K562 (cell line): ENCODE results near the gene MIDN. TPM values are rescaled to one million over a fixed set of nuclear protein-coding genes. Genes with fewer than 3 reads are reported as not detected.

Experiments used
- BRF1 ChIP-seq: IDR thresholded peaks from 3 replicates; pipeline ENCODE4 v1.6.1; 2011; ENCODE audit warnings: borderline replicate concordance, mild to moderate bottlenecking; ENCODE audit not compliant: insufficient read length; ENCODE audit errors: extremely low read depth
- CBFA2T3 ChIP-seq: fragments of 450-650 bp; IDR thresholded peaks from 2 replicates; pipeline ENCODE4 v1.6.1; 2017
- DACH1 ChIP-seq: fragments of 450-650 bp; IDR thresholded peaks from 2 replicates; pipeline ENCODE4 v1.6.1; 2018; ENCODE audit not compliant: partially characterized antibody
- DNMT1 ChIP-seq: fragments of 450-650 bp; IDR thresholded peaks from 2 replicates; pipeline ENCODE4 v1.6.1; 2016; ENCODE audit warnings: antibody characterized with exemption, mild to moderate bottlenecking
- FIP1L1 ChIP-seq: fragments of 200-400 bp; formaldehyde crosslinking; IDR thresholded peaks from 2 replicates; pipeline ENCODE4 v1.6.1; 2018; ENCODE audit warnings: mild to moderate bottlenecking, low read depth, low read length; ENCODE audit not compliant: poor library complexity, severe bottlenecking
- GABPB1 ChIP-seq: sonication (generic); formaldehyde crosslinking; IDR thresholded peaks from 2 replicates; pipeline ENCODE4 v1.8.0; 2022; ENCODE audit warnings: mild to moderate bottlenecking, missing genetic modification reagents
- IFI16 ChIP-seq: fragments of 250-450 bp; sonication (Bioruptor Pico); IDR thresholded peaks from 2 replicates; pipeline ENCODE4 v2.1.2; 2022; ENCODE audit warnings: mild to moderate bottlenecking, inconsistent platforms
- LCOR ChIP-seq: sonication (generic); formaldehyde crosslinking; IDR thresholded peaks from 2 replicates; pipeline ENCODE4 v1.8.0; 2022; ENCODE audit warnings: mild to moderate bottlenecking, missing genetic modification reagents
- LEF1 ChIP-seq: fragments of 450-650 bp; IDR thresholded peaks from 2 replicates; pipeline ENCODE4 v1.6.1; 2016; ENCODE audit warnings: mild to moderate bottlenecking
- MAFG ChIP-seq: fragments of 450-650 bp; conservative IDR thresholded peaks from 2 replicates; pipeline ENCODE4 v1.6.1; 2016; ENCODE audit warnings: missing genetic modification characterization, missing compliant biosample characterization
- NCOA2 ChIP-seq, 2 experiments: fragments of 450-650 bp; IDR thresholded peaks; 2 replicates each; pipeline ENCODE4 v1.6.1; 2018; ENCODE audit warnings: mild to moderate bottlenecking in 2 of 2, moderate library complexity in 1 of 2; ENCODE audit not compliant: partially characterized antibody in 2 of 2
- NR2F6 ChIP-seq: fragments of 450-650 bp; formaldehyde crosslinking; IDR thresholded peaks from 2 replicates; pipeline ENCODE4 v1.4.0; 2020; ENCODE audit warnings: mild to moderate bottlenecking
- RBFOX2 ChIP-seq: fragments of 200-400 bp; formaldehyde crosslinking; IDR thresholded peaks from 2 replicates; pipeline ENCODE4 v1.6.1; 2017; ENCODE audit warnings: low read depth, mild to moderate bottlenecking, low read length, moderate library complexity
- RBM39 ChIP-seq: fragments of 200-400 bp; formaldehyde crosslinking; optimal IDR thresholded peaks from 2 replicates; pipeline ENCODE3; 2018; ENCODE audit warnings: low read depth, low read length
- SAP30 ChIP-seq: fragments of 200-600 bp; sonication (generic); IDR thresholded peaks from 2 replicates; pipeline ENCODE4 v1.6.1; 2012; ENCODE audit warnings: borderline replicate concordance, low read depth, mild to moderate bottlenecking, moderate library complexity, low read length, control low read depth, inconsistent platforms; ENCODE audit not compliant: insufficient read depth, poor library complexity, severe bottlenecking
- TBP ChIP-seq: optimal IDR thresholded peaks from 2 replicates; pipeline ENCODE3; 2011; ENCODE audit warnings: low read depth, low read length, improper control_type of control experiment
- ZBTB7A ChIP-seq: IDR thresholded peaks from 2 replicates; pipeline ENCODE4 v1.6.1; 2011; ENCODE audit warnings: low read depth, mild to moderate bottlenecking, low read length, moderate library complexity, borderline replicate concordance; ENCODE audit not compliant: control insufficient read depth
- ZNF146 ChIP-seq: IDR thresholded peaks from one replicate; pipeline ENCODE4 v1.6.1; 2018; ENCODE audit warnings: missing compliant biosample characterization; ENCODE audit not compliant: unreplicated experiment
- ZNF212 ChIP-seq: fragments of 450-650 bp; formaldehyde crosslinking; IDR thresholded peaks from 2 replicates; pipeline ENCODE4 v1.4.0; 2020; ENCODE audit warnings: mild to moderate bottlenecking
- ZSCAN29 ChIP-seq: fragments of 450-650 bp; IDR thresholded peaks from 2 replicates; pipeline ENCODE4 v1.6.1; 2017
- polyA plus RNA-seq, 8 experiments: library from polyadenylated mRNA; depleted of rRNA in 4 of 8; stranded (reverse) in 5 of 8; unstranded in 3 of 8; fragments of >200 nt; fragmentation: Nextera tagmentation in 2 of 8; fragmentation: Illumina TruSeq in 1 of 8; extraction: Ambion mirVana in 2 of 8; extraction: Trizol in 1 of 8; gene quantifications; 2 replicates each; pipeline versions ENCODE4 v1.2.1 to v1.2.3, GENCODE V29; 2011 to 2014; ENCODE audit warnings: inconsistent platforms in 1 of 8, missing spikeins in 1 of 8
- total RNA-seq, 7 experiments: library from RNA; depleted of rRNA in 6 of 7; stranded (reverse); fragments of >200 nt in 6 of 7; fragmentation: Illumina TruSeq in 2 of 7; extraction: Trizol in 2 of 7; gene quantifications; 2 replicates each; pipeline versions ENCODE4 v1.2.1 to v1.2.3, GENCODE V29; 2011 to 2021; ENCODE audit warnings: low replicate concordance in 1 of 7
- TF ChIP-seq, protein P1 (sequence below): sonication (generic); formaldehyde crosslinking; IDR thresholded peaks from 2 replicates; pipeline ENCODE4 v1.8.0; 2022; ENCODE audit warnings: mild to moderate bottlenecking, missing genetic modification reagents
- TF ChIP-seq, protein P2 (sequence below): fragments of 450-650 bp; formaldehyde crosslinking; IDR thresholded peaks from 2 replicates; pipeline ENCODE4 v1.4.0; 2020; ENCODE audit warnings: mild to moderate bottlenecking, moderate library complexity
- TF ChIP-seq, protein P3 (sequence below): fragments of 250-450 bp; sonication (Bioruptor Pico); IDR thresholded peaks from 2 replicates; pipeline ENCODE4 v1.4.0; 2020; ENCODE audit warnings: mild to moderate bottlenecking, moderate library complexity

The MIDN gene
- total and polyA plus RNA-seq, 9 of the 15 experiments (the other 6 are each of a cell fraction or from before 2014, with no cell fraction given) = 0.17 to 120 (median 10.1) TPM

DNA sequence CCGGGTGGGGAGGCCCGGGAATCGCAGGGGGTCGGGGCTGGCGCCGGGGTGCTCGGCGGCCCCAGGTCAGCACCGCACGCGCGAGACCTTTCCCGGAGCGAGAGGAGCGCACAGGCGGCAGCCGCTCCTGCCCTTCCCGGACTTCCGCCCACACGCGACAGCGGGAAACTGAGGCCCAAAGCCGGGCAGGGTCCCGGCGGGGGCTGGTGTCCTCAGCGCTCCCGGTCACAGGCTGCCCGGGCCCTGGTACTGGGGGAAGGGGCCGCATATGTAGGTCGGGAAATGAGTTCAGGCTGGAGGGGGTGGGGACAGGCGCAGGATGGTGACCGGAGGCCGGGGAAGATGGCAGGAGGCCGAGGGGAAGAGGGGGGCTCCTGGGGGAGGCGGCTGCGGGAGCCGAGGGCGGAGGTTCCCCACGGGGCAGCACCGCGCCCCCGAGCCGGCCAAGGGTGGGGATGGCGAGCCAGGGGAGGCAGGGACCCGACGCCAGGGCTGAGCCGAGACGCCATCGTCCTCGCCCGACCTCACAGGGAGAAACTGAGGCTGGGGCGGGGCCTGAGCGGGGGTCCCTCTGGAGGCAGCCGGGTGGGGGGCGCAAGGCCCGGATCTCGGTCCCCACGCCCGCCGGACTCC lies 11.2 kb upstream of the MIDN start (continued):
- TF ChIP-seq, protein P1, sequence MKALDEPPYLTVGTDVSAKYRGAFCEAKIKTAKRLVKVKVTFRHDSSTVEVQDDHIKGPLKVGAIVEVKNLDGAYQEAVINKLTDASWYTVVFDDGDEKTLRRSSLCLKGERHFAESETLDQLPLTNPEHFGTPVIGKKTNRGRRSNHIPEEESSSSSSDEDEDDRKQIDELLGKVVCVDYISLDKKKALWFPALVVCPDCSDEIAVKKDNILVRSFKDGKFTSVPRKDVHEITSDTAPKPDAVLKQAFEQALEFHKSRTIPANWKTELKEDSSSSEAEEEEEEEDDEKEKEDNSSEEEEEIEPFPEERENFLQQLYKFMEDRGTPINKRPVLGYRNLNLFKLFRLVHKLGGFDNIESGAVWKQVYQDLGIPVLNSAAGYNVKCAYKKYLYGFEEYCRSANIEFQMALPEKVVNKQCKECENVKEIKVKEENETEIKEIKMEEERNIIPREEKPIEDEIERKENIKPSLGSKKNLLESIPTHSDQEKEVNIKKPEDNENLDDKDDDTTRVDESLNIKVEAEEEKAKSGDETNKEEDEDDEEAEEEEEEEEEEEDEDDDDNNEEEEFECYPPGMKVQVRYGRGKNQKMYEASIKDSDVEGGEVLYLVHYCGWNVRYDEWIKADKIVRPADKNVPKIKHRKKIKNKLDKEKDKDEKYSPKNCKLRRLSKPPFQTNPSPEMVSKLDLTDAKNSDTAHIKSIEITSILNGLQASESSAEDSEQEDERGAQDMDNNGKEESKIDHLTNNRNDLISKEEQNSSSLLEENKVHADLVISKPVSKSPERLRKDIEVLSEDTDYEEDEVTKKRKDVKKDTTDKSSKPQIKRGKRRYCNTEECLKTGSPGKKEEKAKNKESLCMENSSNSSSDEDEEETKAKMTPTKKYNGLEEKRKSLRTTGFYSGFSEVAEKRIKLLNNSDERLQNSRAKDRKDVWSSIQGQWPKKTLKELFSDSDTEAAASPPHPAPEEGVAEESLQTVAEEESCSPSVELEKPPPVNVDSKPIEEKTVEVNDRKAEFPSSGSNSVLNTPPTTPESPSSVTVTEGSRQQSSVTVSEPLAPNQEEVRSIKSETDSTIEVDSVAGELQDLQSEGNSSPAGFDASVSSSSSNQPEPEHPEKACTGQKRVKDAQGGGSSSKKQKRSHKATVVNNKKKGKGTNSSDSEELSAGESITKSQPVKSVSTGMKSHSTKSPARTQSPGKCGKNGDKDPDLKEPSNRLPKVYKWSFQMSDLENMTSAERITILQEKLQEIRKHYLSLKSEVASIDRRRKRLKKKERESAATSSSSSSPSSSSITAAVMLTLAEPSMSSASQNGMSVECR (CRISPR knock-in tag) = peak; percentile 29; the same call in 1 of the 2 replicates
- TF ChIP-seq NR2F6 (CRISPR knock-in tag) (no peak), ZBTB7A (peak; percentile 47; the same call in 1 of the 2 replicates), FIP1L1 (peak; percentile 33), LCOR (no peak), ZNF146 (CRISPR knock-in tag) (no peak), GABPB1 (CRISPR knock-in tag) (no peak), BRF1 (no peak), RBM39 (no peak), NCOA2 (IDR thresholded peaks at IDR 0.05; ENCODE audit: partially characterized antibody in 2 of 2) (no peak), RBFOX2 (0 out of 2 replicates have a peak, but pooled peaks have one; percentile 45), MAFG (no peak), ZSCAN29 (no peak), IFI16 (CRISPR knock-in tag) (no peak), LEF1 (no peak), SAP30 (peak; percentile 15), CBFA2T3 (no peak), TBP (no peak), DACH1 (no peak), ZNF212 (CRISPR knock-in tag) (no peak), DNMT1 (no peak)
- TF ChIP-seq, protein P2, sequence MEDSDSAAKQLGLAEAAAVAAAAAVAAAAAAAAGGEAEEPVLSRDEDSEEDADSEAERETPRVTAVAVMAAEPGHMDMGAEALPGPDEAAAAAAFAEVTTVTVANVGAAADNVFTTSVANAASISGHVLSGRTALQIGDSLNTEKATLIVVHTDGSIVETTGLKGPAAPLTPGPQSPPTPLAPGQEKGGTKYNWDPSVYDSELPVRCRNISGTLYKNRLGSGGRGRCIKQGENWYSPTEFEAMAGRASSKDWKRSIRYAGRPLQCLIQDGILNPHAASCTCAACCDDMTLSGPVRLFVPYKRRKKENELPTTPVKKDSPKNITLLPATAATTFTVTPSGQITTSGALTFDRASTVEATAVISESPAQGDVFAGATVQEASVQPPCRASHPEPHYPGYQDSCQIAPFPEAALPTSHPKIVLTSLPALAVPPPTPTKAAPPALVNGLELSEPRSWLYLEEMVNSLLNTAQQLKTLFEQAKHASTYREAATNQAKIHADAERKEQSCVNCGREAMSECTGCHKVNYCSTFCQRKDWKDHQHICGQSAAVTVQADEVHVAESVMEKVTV (CRISPR knock-in tag) = no peak
- TF ChIP-seq, protein P3, sequence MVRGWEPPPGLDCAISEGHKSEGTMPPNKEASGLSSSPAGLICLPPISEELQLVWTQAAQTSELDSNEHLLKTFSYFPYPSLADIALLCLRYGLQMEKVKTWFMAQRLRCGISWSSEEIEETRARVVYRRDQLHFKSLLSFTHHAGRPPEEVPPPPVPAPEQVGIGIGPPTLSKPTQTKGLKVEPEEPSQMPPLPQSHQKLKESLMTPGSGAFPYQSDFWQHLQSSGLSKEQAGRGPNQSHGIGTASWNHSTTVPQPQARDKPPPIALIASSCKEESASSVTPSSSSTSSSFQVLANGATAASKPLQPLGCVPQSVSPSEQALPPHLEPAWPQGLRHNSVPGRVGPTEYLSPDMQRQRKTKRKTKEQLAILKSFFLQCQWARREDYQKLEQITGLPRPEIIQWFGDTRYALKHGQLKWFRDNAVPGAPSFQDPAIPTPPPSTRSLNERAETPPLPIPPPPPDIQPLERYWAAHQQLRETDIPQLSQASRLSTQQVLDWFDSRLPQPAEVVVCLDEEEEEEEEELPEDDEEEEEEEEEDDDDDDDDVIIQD (CRISPR knock-in tag) = no peak
